HG03045 (cell line): ENCODE measurements around the gene C21orf58.
"Not testable (repeated sequence)": the region's sequence is repeated elsewhere in the genome, so short reads cannot be mapped to it uniquely, and the experiment has no call there.

Source experiments
- ATAC-seq: cut with Tn5 transposase; IDR thresholded peaks from one replicate; pipeline ENCODE4 v1.9.1; 2021; ENCODE audit warnings: mild to moderate bottlenecking, moderate library complexity; ENCODE audit not compliant: unreplicated experiment

The C21orf58 gene

DNA sequence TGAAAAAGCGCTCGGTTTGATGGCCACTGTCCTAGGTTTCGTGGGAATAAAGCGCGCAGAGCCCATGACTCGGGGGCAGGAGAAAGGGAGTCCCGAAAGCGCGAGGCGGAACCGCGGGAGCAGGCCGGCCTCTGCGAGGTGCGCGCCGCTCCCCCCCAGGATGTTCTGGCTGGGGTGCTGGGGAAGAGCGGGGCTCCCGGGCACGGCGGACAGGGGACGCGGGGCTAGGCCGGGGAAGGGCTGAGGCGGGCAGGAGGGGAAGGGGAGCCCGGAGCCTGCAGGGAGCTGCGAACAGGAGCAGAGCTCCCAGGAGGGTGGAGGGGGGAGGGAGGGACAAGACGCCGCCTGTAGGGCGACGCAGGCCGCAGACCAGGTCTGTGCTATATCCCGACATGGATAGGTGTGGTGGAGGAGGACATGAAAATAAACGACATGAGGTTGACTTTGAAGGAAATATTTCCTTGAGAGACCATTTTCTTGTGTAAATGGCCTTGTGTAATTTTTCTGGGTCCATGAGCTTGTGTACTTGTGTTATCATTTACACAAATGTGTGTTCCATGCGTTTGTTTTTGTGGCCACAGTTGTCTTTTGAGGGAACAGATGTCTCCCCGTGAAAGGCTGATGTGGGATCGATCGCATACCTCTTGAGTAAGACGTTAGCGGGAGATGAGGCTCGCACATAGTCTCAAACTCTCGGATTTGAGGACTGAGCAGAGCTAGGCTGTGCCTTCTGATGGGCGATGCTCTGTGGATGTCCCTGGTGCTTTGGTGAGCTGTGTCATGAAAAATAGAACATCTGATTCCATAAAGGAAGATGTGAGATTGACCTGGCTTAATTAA is 1.6 kb upstream of the C21orf58 start:
- ATAC-seq = no peak

DNA sequence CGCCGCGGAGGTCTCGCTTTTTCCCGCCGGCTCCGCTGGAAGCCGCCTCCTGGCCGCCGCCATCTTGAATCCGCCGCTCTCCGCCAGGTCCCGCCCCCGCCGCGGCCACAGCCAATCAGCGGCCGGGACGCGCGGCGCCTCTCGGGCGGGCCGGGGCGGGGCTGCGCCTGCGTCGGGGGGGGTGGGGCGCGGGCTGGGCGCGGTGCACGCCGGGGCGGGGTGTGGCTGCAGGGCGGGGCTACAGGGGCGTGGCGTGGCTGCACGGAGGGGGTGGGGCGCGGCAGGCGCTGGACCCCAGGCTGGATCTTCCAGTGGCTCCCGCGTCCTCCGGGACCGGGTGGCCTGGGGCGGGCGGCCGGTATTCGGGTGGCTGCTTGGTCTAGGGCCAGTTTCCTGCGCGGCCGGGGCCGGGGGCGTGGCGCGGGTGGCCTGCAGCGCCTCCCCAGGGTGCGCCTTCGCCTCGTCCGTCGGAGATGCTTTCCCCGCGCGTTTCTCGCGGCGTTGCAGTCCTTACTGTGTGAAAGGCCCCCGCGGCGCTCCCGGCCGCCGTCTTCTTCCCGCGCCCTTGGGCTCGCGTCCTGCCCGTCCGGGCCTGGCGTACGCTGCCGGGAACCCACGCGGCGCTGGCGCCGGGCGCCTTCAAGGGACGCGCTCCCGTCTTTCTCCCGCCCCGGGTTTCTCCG is 861 bp upstream of the C21orf58 start:
- ATAC-seq = peak; percentile 59

DNA sequence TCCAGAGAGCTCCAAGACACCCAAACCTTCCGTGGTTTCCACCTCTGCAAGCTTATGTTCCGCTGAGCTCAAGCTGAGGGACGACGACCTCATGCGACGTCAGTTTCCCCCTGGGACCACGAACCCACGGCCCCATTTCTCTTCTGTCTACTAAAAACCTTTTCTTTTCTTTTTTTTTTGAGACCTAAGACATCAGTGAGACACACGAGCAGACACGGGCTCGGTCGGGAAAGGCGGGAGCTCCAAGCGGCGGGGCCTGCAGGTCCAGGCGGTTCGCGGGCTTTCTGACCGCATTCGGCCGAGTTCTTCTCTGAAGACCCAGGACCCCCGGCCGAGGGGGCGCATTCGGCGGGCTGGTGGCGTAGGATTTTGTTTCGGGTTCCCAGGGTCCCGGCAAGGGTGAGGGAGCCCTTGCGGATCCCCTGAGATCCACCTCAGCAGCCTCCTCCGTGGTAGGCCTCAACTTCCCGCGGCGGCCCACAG is 402 bp downstream of the C21orf58 start:
- peak; percentile 10 for ATAC-seq

DNA sequence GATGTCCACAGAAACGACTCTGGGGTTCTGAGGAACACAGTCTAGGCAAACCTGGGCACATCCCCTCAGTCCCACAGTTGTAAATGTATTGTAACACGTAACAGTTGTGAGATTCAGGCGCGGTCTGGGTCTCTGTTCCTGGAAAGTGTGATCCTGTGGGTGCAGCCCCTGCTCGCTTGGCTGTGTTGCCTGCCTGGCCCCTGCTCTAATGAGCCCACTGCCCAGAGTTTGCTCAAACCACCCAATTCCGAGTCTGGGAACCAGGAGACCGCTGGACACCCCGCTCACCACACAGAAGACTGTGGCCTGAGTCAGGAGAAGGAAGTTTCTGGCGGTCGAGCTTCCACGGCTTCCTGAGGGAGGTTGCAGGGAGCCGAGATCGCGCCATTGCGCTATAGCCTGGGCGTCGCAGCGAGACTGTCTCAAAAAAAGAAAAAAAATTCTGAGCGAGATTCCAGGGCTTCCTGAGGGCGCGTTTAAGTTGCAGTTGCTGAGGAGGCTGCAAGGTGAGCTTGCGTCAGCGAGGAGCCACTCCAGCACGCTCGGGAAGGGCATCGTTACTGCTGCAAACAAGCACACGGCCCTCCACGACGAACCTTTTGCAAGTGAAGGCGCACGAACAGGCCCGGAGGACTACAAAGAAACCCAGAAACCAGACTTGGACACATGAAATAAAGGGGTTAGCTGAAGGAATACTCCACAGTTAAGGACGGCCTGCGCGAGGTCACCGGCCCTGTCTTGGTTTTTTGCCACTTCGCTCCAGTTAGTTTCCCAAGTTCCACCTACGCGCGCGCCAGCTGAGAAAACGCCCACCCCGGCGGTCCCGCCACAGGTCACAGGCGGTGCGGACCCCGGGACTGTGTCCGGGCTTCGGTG is 1.1 kb downstream of the C21orf58 start:
- no peak for ATAC-seq

DNA sequence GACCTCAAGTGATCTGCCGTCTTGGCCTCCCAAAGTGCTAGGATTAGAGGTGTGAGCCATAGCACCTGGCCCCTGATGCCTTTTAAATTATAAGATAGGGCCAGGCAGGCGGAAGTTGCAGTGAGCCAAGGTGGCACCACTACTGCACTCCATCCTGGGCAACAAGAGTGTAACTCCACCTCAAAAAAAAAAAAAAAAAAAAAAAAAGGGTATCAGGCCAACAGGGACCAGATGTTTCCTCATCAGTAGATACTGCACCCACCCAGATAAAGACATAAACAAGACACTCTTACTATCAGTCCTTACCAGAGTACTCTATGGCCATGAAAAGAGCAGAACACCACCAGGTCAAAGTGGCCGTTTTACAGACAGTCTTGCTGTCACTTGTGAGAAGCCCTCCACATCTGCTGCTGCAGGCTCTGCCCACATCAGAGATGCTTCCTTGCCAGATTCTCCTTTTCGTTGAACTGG is 3.3 kb downstream of the C21orf58 start:
- no peak for ATAC-seq

DNA sequence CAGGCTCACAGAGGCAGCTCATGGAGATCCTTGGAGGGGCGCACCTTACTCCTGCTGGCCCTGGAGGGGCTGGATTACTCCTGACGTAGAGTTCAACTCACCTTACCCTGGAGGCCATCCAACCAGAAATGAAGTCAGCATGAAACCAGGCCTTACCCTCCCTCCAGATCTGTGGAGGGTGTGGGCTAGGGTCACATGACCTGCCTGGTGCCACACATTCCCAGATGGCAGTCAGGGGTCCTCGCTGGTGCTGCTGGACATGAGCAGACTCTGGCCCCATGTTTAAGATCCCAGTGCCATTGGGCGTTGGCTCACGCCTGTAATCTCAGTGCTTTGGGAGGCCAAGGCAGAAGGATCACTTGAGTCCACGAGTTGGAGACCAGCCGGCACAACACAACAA is 4.5 kb downstream of the C21orf58 start:
- no peak for ATAC-seq

DNA sequence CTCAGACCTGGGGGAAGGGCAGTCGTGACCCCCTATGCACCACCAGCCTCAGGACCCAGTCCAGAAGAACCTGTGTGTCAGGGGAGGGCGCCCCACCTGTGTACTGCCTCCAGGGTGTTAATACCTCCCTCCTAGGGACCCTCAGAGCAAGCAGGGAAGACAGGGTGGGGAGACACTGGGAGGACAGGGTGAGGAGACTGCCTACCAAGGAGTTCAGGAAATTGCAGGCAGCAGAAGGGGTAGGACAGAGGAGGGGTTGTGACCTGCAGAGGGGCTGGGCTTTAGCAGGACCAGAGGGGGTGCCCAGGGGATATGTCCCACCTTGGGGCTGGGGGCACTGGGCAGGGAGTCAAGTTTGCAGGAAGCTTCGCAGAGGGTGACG is 5.2 kb downstream of the C21orf58 start:
- ATAC-seq = no peak

DNA sequence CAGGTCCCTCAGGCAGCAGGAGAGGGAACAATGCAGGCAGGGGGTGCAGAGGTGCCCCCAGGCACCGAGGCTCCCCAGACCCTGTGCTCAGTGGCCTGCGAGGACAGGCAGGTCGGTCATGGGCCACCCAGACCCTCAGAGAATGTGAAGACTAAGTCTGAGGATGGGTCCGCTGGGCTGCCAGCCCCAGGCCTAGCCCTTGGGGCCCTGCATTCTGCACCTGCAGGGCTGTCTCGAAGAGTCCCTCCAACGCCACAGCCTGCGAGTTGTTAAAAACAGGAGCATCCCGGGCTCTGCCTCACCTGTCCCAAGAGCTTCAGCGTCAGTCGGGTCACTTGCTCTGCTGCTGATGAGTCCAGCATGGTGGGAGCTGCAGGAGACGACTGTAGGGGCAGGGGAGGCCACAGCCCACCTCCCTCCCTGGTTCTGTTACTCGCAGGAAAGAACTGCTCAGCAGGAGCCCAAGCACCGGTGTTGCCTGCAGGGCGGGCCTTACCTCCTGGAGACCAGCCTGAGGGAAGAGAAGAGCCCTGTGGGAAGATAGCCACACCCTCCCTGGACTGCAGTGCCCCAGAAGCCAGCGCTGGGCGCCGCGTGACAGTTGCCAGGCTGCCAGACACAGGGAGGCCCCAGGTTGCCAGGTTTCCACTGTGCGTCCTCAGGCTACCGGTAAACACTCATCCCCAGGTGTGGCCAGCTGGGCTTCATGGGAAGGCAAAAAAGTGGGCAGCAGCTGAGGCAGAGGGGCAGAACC is 5.8 kb downstream of the C21orf58 start:
- no peak for ATAC-seq

DNA sequence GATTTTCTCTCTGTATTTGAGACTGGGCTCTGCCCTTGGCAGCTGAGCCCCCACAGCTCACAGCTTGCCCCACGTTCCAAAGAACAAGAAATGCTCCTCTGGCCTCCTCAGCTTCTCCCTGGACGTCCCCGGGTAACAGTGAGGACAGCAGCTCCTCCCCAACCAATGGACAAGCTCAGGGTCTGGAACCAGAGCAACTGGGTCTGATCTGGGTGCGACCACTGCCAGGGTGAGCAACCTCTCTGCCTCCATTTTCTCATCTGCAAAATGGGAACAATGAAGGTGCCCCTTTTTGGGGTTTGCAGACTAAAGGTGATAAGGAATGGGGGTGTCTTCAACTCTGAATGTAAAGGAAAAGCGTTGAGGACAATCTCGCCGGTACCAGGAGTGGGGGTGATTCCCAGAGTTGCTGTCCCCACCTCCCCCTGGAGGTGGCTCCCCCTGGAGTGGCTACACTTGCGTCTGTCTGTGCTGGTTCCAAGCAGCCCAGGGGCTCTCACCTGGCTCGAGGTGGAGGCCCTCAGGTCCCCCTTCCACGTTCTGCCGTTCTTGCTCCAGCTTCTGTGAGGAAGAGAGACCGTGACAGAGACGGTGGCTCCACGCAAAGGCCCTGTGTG is 6.9 kb downstream of the C21orf58 start:
- ATAC-seq = no peak

DNA sequence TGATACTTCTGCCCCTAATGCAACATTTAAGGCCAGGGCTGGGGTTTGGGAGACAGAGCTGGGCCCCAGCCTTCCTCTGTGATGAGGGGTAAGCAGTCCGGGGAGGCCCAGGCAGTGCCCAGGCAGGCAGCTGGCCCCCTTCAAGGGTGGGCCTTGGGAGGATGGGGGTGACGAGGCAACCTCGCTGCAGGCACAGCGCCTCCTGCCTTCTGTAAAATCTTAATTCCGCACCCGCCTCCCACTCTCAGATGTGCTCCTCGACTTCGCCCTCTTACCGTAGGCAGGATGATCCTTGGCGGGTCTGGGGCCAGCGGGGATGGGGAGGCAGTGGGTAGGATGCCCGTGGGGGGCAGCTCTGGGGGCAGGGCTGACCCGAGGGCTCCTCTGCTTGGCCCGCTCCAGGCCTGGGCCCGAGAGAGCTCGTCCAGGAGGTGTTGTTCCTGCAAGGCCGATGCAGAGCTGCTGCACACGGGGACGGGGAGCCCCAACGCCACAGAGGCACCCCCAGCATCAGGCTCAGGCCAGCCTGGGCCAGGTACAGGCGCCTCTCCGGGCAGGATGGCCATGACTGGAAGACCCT is 9.1 kb downstream of the C21orf58 start:
- ATAC-seq = no peak

DNA sequence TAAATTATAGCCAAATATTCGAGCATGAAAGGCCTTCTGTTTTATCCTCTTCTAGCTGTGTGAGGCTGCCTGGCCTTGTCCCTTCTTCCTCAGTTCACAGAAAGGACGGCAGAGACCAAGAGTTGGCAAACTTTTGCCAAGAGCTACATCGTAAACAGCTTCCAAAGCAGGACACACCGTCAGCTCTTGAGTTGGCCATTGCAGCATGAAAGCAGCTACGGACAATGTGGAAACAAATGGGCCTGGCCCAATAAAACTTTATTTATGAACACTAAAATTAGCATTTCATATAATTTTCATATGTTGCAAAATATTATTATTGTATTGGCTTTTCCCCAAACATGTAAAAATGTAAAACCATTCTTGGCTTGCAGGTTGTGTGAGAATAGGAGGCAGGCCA is 10.7 kb downstream of the C21orf58 start:
- ATAC-seq = no peak

DNA sequence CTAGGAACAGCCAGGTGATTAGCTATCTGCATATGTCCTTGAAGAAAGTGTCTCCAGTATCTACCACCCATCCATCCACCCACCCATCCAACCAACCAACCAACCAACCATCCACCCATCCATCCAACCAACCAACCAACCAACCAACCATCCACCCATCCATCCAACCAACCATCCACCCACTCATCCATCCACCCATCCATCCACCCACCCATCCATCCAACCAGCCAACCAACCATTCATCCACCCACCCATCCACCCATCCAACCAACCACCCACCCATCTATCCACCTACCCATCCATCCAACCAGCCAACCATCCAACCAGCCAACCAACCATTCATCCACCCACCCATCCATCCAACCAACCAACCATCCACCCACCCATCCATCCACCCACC is 12.1 kb downstream of the C21orf58 start:
- no peak for ATAC-seq

DNA sequence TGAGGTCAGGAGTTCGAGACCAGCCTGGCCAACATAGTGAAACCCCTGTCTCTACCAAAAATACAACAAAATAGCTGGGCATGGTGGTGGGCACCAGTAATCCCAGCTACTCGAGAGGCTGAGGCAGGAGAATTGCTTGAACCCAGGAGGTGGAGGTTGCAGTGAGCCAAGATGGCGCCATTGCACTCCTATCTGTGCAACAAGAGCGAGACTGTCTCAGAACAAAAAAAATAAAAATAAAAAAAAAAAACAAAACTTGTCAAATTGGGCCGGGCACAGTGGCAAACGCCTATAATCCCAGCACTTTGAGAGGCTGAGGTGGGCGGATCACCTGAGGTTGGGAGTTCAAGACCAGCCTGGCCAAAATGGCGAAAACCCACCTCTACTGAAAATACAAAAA is 13.4 kb downstream of the C21orf58 start:
- not testable (repeated sequence) for ATAC-seq

DNA sequence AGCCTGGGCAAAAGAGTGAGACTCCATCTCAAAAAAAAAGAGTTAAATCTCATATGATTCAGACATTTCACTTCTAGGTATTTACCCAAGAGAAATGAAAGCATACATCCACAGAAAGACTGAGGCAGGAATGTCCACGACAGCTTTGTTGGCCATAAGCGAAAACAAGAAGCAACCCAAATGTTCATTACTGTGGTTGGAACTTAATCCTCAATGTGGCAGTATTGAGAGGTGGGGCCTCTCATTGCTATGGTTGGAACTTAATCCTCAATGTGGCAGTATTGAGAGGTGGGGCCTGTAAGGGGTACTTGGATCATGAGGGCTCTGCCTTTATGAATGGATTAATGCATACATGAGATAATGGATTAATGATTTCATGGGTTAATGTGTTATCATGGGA is 15.2 kb downstream of the C21orf58 start:
- ATAC-seq = no peak

DNA sequence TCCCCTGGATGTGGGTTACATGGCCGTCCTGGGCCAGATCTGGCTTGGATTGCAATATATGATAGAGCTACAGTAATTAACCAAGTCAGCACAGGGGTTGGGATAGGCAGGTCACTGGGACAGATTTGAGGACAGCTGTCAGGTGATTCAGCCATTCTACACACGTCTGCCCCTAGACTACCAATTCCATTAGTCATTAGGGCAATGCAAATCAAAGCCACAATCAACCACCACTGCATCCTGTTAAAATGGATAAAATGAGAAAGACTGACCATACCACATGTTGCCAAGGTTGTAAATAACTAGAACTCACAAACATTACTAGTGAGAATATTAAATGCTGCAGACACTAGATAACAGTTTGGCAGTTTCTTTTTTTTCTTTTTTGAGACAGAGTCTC is 16.0 kb downstream of the C21orf58 start:
- ATAC-seq = no peak

DNA sequence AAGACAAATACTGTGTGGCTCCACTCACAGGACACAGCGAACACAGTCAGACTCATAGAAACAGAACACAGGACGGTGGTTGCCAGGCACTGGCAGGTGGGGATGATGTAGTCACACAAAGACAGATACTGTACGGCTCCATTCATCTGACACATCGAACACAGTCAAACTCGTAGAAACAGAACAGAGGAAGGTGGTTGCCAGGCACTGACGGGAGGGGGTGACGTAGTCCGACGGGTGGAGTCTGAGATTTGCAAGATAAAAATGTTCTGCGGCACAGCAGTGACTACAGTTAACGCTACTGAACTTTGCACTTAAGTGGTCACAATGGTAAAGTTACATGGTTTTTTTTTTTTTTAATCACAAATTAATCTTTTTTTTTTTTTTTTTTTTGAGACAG is 18.7 kb downstream of the C21orf58 start:
- no peak for ATAC-seq

DNA sequence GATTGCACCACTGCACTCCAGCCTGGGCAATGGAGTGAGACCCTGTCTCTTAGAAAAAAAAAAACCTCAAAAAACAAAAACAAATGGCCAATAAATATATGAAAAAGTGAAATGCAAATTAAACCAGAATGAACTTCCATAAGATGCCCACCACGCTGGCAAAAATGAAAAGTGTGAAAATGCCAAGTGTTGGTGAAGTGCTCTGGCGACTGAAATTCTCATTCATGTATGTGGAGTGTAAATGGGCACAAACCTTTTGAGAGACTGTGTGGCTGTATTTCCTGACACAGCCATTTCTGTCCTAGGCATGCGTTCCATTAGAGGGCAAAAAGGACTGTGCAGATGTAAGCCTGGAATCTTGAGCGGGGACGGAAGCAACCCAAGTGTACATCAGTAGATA is 19.2 kb downstream of the C21orf58 start:
- no peak for ATAC-seq

DNA sequence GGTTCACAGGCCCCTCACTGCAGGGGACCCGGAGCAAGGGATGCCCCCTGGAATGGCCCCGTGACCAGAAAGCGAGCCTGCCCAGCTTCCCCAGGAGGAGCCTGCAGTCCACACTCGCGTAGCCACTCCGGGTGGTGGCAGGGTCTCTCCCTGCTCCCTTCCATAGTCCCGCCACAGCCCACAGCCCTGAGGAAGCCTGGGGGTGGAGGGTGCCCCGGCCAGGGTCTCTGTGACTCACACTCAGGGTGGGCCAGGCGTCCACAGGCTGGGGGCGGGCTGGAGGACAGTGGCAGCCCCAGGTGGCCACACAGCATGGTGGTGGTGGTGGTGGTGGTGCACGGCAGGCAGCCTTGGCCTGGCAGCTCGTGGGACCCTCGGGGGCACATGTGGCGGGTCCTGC is 21.9 kb downstream of the C21orf58 start:
- no peak for ATAC-seq

DNA sequence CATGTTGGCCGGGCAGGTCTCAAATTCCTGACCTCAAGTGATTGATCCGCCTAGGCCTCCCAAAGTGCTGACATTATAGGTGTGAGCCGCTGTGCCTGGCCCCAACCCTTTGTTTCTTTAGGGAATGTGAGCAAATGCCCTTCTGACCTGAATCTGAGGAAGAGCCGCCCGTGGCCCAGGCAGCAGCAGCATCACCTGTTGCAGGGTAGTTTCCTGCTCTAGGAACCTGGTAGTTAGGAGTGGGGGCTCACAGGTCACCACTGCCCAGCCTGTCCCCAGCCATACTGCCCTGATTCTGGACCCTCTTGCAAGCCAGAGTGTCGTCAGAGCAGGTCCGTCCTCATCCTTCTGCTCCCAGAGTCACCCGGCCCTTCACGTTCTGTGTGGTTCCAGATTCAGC is 24.5 kb downstream of the C21orf58 start:
- ATAC-seq = no peak
